HG02870 (cell line): ENCODE results near the gene SUCO.
A peak's percentile ranks its signal among the peaks of the same experiment; 100 is the strongest.
"Not testable (repeated sequence)": the region's sequence is repeated elsewhere in the genome, so short reads cannot be mapped to it uniquely, and the experiment has no call there.

ENCODE experiments used
- ATAC-seq: cut with Tn5 transposase; IDR thresholded peaks from one replicate; pipeline ENCODE4 v1.9.1; 2021; ENCODE audit warnings: mild to moderate bottlenecking, moderate library complexity; ENCODE audit not compliant: unreplicated experiment

The SUCO gene, protein sequence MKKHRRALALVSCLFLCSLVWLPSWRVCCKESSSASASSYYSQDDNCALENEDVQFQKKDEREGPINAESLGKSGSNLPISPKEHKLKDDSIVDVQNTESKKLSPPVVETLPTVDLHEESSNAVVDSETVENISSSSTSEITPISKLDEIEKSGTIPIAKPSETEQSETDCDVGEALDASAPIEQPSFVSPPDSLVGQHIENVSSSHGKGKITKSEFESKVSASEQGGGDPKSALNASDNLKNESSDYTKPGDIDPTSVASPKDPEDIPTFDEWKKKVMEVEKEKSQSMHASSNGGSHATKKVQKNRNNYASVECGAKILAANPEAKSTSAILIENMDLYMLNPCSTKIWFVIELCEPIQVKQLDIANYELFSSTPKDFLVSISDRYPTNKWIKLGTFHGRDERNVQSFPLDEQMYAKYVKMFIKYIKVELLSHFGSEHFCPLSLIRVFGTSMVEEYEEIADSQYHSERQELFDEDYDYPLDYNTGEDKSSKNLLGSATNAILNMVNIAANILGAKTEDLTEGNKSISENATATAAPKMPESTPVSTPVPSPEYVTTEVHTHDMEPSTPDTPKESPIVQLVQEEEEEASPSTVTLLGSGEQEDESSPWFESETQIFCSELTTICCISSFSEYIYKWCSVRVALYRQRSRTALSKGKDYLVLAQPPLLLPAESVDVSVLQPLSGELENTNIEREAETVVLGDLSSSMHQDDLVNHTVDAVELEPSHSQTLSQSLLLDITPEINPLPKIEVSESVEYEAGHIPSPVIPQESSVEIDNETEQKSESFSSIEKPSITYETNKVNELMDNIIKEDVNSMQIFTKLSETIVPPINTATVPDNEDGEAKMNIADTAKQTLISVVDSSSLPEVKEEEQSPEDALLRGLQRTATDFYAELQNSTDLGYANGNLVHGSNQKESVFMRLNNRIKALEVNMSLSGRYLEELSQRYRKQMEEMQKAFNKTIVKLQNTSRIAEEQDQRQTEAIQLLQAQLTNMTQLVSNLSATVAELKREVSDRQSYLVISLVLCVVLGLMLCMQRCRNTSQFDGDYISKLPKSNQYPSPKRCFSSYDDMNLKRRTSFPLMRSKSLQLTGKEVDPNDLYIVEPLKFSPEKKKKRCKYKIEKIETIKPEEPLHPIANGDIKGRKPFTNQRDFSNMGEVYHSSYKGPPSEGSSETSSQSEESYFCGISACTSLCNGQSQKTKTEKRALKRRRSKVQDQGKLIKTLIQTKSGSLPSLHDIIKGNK (N-terminal part only)

GRCh38 chr1:172532700-172533512, at the start of gene SUCO:
TSS of gene SUCO (plus strand) at chr1:172533150. CDS start at chr1:172533436, 286 bp downstream.
- peak; percentile 76 for ATAC-seq

DNA sequence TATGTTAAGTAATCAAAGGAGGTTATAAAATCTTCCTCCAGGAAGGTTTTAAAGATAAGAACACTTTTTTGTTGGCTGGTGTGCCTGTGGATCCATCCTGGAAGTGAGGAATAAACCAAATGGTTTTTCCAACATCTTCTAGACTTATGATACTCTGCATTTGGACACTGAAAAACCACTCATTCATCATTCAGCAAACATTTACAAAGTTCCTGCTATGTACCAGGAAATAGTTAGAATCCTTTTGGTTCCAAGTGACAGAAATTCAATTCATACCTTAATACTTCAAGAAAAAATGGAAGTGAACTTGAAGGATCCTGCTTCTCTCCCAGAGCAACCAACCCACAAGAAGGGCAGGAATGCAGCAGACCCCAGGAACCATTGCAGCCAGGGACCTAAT, 49.5 kb upstream of the SUCO start:
- ATAC-seq, result no peak

GRCh38 chr1:172484252-172484651, 48.7 kb upstream of the SUCO start:
- no peak for ATAC-seq

DNA sequence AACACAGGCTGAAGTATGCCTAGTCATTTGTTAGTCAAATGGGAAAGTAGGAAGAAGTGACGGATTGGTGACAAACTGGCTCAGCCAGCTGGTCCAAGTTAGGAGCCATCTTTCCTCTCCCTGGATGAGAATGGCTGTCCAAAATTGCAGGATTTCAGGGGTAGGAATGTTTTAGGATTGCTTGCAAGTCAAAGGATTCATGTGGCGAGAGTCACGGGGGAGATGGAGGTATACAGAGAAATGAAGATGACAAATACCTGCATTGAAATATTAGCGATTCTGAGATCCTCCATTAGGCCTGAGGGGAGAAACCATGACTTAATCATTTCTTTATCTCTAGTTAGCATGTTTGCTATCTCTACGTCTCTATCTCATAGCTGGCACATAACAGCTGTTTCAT, 47.3 kb upstream of the SUCO start:
- no peak for ATAC-seq

GRCh38 chr1:172486805-172487454, 46.0 kb upstream of the SUCO start:
- no peak for ATAC-seq

DNA sequence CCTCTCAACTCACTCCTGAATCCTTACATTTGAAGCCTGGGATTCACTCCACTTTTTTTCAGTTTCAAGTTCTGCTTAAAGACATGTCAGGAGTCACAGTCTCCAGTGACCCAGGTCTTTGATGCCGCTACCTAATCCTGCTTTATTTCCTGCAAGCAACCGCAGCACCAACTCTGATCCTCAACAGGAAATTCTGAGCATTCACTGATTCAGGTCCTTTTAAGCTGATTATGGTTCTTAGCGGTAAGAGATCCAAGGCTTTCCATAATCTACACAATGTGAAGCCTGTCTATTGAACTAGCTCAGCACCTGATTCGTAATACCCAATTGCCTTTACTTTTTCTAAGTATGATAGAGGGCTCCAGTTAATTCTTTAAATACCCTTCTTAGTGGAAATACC, 45.4 kb upstream of the SUCO start:
- no peak for ATAC-seq

- ATAC-seq, result no peak
These were observed 44.6 kb upstream of the SUCO start for GRCh38 chr1:172488393-172488792.

GRCh38 chr1:172489847-172490246, 43.1 kb upstream of the SUCO start:
- ATAC-seq, result no peak

GRCh38 chr1:172492421-172492820, 40.5 kb upstream of the SUCO start:
- no peak for ATAC-seq

GRCh38 chr1:172494166-172494565, 38.8 kb upstream of the SUCO start:
- no peak for ATAC-seq

- not testable (repeated sequence) for ATAC-seq
These were observed 36.8 kb upstream of the SUCO start for GRCh38 chr1:172496127-172496526.

GRCh38 chr1:172496678-172497077, 36.3 kb upstream of the SUCO start:
- no peak for ATAC-seq

DNA sequence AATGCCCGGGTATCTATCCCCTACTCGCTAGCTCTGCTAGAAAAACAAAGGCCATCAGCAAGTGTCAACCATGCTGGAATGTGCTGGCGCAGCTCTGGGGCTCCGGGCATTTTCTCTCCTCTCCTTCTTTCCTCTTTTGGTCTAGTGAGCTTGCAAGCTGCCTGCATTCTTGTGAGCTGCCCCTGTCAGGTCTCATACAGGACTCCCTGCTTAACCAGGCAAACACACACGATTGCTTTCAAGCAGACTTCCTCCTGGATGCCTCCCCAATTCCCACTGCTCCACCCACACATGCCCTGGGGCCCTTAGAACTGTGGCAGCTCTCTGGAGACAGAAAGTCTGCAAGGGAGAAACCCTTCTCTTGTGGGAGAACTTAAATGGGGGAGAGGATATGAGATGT, 35.7 kb upstream of the SUCO start:
- ATAC-seq, result no peak

DNA sequence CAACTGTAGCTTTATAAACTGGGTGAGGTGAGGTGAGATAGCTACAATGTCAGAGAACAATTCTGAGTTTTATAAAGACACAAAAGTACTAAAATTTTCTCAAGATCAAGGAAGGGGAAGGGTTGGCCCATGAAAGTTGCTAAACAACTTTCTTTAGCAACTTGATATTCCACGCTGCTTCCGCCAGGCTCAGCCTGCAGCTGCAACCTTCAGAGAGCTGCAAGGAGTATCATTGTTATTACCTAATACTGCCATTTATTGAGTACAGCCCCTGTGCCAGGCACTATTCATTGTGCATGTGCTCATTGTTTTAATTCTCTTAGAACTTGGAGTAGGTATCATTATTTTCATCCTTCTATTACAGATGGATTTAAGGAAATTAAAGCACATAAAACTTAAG, 34.1 kb upstream of the SUCO start:
- no peak for ATAC-seq

GRCh38 chr1:172499636-172500141, 33.3 kb upstream of the SUCO start:
- ATAC-seq, result no peak

DNA sequence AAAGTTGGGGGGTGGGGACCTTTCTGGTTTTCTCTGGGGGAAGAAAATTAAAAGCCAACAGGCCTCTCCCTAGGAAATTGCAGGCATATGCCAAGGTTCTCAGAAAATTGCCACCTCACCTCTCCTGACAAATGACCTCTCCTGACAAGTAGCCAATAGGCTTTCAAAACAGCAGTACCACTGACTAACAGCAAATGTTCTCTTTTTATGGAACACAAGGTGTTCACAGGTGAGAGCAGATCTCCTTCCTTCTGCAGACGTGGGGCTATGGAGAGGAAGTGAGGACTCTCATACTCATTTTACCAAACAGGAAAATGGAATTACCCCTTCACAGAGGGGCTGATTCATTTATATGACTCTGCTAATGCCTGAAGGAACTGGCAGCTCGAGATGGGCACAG, 32.7 kb upstream of the SUCO start:
- ATAC-seq, result no peak

- ATAC-seq, result no peak
These were observed 25.2 kb upstream of the SUCO start for GRCh38 chr1:172507741-172508140.

GRCh38 chr1:172510479-172510878, 22.5 kb upstream of the SUCO start:
- ATAC-seq, result no peak

DNA sequence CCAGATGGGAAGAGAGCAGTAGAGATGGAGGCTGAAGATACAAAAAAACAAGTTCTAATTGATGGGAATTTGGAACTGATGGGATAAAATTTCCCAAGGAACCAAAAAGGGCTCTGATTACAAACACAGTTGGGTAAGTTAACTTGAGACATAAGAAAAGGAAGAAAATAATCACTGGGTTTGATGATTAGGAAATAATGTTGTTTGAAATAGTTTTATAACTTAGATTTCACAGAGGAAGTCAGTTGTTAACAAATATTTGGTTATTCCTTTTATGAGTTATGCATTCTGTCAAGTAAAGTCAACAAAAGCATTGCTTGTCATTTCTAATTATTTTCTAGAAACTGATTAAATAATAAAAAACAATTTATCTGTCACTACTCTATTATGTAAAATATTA, 20.4 kb upstream of the SUCO start:
- no peak for ATAC-seq

GRCh38 chr1:172513479-172513878, 19.5 kb upstream of the SUCO start:
- no peak for ATAC-seq
